ENCODE results near the gene ASB13.

- no peak for TF ChIP-seq MAX (IDR thresholded peaks at IDR 0.05; ENCODE audit: low read depth, low read length)
- TF ChIP-seq KDM1A (IDR thresholded peaks at IDR 0.05; ENCODE audit: borderline replicate concordance): no peak
- no peak for TF ChIP-seq JUNB (IDR thresholded peaks at IDR 0.05)
- TF ChIP-seq CEBPB (IDR thresholded peaks at IDR 0.05; ENCODE audit: borderline replicate concordance in 1 of 2, low read depth in 2 of 2, low read length in 2 of 2): no peak
- TF ChIP-seq ZNF384 (IDR thresholded peaks at IDR 0.05; ENCODE audit: borderline replicate concordance, low read depth, low read length): no peak
- TF ChIP-seq POLR2AphosphoS5 (IDR thresholded peaks at IDR 0.05; ENCODE audit: low read length): no peak
- TF ChIP-seq, protein P1, sequence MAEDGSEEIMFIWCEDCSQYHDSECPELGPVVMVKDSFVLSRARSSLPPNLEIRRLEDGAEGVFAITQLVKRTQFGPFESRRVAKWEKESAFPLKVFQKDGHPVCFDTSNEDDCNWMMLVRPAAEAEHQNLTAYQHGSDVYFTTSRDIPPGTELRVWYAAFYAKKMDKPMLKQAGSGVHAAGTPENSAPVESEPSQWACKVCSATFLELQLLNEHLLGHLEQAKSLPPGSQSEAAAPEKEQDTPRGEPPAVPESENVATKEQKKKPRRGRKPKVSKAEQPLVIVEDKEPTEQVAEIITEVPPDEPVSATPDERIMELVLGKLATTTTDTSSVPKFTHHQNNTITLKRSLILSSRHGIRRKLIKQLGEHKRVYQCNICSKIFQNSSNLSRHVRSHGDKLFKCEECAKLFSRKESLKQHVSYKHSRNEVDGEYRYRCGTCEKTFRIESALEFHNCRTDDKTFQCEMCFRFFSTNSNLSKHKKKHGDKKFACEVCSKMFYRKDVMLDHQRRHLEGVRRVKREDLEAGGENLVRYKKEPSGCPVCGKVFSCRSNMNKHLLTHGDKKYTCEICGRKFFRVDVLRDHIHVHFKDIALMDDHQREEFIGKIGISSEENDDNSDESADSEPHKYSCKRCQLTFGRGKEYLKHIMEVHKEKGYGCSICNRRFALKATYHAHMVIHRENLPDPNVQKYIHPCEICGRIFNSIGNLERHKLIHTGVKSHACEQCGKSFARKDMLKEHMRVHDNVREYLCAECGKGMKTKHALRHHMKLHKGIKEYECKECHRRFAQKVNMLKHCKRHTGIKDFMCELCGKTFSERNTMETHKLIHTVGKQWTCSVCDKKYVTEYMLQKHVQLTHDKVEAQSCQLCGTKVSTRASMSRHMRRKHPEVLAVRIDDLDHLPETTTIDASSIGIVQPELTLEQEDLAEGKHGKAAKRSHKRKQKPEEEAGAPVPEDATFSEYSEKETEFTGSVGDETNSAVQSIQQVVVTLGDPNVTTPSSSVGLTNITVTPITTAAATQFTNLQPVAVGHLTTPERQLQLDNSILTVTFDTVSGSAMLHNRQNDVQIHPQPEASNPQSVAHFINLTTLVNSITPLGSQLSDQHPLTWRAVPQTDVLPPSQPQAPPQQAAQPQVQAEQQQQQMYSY (CRISPR knock-in tag; IDR thresholded peaks at IDR 0.05): no peak
- TF ChIP-seq, protein P2, sequence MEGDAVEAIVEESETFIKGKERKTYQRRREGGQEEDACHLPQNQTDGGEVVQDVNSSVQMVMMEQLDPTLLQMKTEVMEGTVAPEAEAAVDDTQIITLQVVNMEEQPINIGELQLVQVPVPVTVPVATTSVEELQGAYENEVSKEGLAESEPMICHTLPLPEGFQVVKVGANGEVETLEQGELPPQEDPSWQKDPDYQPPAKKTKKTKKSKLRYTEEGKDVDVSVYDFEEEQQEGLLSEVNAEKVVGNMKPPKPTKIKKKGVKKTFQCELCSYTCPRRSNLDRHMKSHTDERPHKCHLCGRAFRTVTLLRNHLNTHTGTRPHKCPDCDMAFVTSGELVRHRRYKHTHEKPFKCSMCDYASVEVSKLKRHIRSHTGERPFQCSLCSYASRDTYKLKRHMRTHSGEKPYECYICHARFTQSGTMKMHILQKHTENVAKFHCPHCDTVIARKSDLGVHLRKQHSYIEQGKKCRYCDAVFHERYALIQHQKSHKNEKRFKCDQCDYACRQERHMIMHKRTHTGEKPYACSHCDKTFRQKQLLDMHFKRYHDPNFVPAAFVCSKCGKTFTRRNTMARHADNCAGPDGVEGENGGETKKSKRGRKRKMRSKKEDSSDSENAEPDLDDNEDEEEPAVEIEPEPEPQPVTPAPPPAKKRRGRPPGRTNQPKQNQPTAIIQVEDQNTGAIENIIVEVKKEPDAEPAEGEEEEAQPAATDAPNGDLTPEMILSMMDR (IDR thresholded peaks at IDR 0.05 in 2 of 3, conservative IDR thresholded peaks at IDR 0.05 in 1 of 3; ENCODE audit: control insufficient read depth in 2 of 3, extremely low read depth in 1 of 3, insufficient read depth in 1 of 3, low read depth in 3 of 3, low read length in 3 of 3): no peak
- no peak for TF ChIP-seq POLR2A (IDR thresholded peaks at IDR 0.05; ENCODE audit: low read depth, low read length)
These were observed 18.7 kb downstream of the ASB13 start for GRCh38 chr10:5647507-5648240.
